ENCODE results near the gene NFATC2. TPM values are rescaled to one million over a fixed set of nuclear protein-coding genes. Genes with fewer than 3 reads are reported as not detected.
A peak's percentile ranks its signal among the peaks of the same experiment; 100 is the strongest.

Gene NFATC2
- polyA plus RNA-seq, 2 donors, result 0.75 to 0.90 TPM

DNA sequence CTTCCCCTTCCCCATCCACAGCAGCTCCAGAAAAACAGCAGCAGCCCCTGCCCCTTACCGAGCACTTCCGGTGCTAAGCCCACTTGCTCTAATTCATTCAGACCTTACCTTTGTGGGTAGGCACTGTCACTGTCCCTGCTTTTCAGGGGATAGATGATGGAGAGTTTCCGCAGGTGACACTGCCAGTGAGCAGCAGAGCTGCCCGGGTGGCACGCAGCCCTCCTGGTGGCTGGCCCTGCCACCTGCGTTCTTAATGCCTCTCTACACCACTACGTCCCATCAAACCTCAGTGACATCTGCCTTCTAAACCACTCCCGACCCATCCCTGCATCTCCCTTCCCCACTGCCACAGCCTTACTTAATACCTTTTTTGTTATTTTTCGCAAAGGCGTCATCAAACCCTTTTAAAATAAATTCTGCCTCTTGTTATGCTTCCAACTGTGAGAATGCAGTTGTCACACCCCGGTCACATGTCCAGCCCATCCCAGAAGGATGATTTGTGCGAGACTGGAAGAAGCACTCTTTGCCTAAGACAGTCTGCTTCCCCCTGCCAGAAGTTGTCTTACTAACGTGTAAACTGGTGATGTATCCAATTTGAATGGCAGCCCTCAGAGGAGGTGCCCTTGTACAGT, 89.7 kb downstream of the NFATC2 start:
- peaks cover 3 to 5% of the 10 kb centered on the region in 2 donors for H3K36me3 ChIP-seq (ENCODE audit: control insufficient read depth in 2 of 2, insufficient read depth in 2 of 2, low read length in 1 of 2)
- no peaks in the 10 kb centered on the region for H3K27me3 ChIP-seq (ENCODE audit: control insufficient read depth in 1 of 2, insufficient read depth in 2 of 2, low read length in 2 of 2)
- peaks cover 3 to 7% of the 10 kb centered on the region in 2 donors for H3K4me1 ChIP-seq (ENCODE audit: control insufficient read depth in 2 of 2, insufficient read depth in 2 of 2, low read length in 1 of 2)
- no peak overlapping the region for H3K4me3 ChIP-seq (ENCODE audit: low read depth in 1 of 2, low read length in 2 of 2)
- no peaks in the 10 kb centered on the region for H3K9me3 ChIP-seq (ENCODE audit: control insufficient read depth in 2 of 2, insufficient read depth in 1 of 2, low read depth in 1 of 2, low read length in 1 of 2)
- H3K27ac ChIP-seq (ENCODE audit: low read depth in 2 of 2, low read length in 1 of 2), result peak overlapping the region in 1 of 2 donors; percentile 9
- 90 to 93% methylated on average over 13 of the region's 13 CpGs for WGBS, 2 donors

DNA sequence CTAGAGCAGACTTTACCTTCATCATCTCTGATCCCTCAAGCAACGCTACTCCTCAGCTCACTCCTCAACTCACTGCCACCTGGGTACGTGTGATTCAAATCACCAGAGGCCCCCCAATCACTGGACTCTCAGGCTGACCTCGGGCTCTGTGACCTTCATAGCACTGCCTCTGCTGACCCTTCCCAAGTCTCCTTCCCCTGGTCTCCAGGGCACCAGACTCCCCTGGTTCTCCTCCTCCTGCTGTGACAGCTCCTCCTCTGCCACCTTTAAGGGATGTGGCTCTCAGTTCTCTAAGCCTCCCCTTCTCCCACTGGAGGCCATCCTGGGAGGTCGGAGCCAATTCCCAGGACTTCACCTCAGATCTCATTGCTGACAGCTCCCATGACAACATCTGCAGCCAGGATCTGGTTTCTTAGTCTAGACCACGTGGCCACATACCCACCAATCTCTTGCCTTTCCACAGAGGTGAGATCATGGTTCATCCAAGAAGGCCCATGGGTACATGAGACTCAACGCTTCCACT, 90.4 kb downstream of the NFATC2 start:
- no peak overlapping the region for H3K27ac ChIP-seq (ENCODE audit: low read depth in 2 of 2, low read length in 1 of 2)
- no peak overlapping the region for H3K4me3 ChIP-seq (ENCODE audit: low read depth in 1 of 2, low read length in 2 of 2)
- peaks cover 3 to 5% of the 10 kb centered on the region in 2 donors for H3K36me3 ChIP-seq (ENCODE audit: control insufficient read depth in 2 of 2, insufficient read depth in 2 of 2, low read length in 1 of 2)
- H3K27me3 ChIP-seq (ENCODE audit: control insufficient read depth in 1 of 2, insufficient read depth in 2 of 2, low read length in 2 of 2), result no peaks in the 10 kb centered on the region
- WGBS, 2 donors, result 95% methylated on average over 6 of the region's 6 CpGs
- peaks cover 2 to 5% of the 10 kb centered on the region in 2 donors for H3K4me1 ChIP-seq (ENCODE audit: control insufficient read depth in 2 of 2, insufficient read depth in 2 of 2, low read length in 1 of 2)
- H3K9me3 ChIP-seq (ENCODE audit: control insufficient read depth in 2 of 2, insufficient read depth in 1 of 2, low read depth in 1 of 2, low read length in 1 of 2), result no peaks in the 10 kb centered on the region

- WGBS, 2 donors, result 95% methylated on average over 12 of the region's 12 CpGs
- Histone ChIP-seq H3K4me3 (ENCODE audit: low read depth in 1 of 2, low read length in 2 of 2) (no peak overlapping the region), H3K36me3 (ENCODE audit: control insufficient read depth in 2 of 2, insufficient read depth in 2 of 2, low read length in 1 of 2) (peaks cover 3 to 5% of the 10 kb centered on the region in 2 donors)
These were observed 91.0 kb downstream of the NFATC2 start for GRCh38 chr20:51451484-51451883.

DNA sequence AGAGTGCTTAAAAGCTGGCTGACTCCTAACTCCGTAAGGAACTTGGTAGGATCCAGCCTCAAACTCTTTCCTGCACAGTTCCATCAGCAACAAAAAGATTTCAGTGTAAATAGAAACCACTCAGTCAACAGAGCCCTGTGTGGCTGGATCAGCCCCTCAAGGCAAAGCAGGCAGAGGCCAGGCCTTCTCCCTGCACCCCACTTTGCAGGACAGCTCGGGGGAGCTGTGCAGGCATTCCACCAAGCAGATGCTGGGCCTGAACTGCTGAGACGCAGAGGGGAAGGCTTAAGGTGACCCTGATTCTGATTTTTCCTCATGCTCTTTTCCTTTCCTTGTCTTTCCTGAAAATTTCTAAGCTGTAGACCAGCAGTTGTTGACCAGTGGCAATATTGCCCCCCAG, 91.5 kb downstream of the NFATC2 start:
- Histone ChIP-seq H3K4me1 (ENCODE audit: control insufficient read depth in 2 of 2, insufficient read depth in 2 of 2, low read length in 1 of 2) (no peaks in the 10 kb centered on the region), H3K9me3 (ENCODE audit: control insufficient read depth in 2 of 2, insufficient read depth in 1 of 2, low read depth in 1 of 2, low read length in 1 of 2) (no peaks in the 10 kb centered on the region), H3K27me3 (ENCODE audit: control insufficient read depth in 1 of 2, insufficient read depth in 2 of 2, low read length in 2 of 2) (no peaks in the 10 kb centered on the region), H3K27ac (ENCODE audit: low read depth in 2 of 2, low read length in 1 of 2) (no peak overlapping the region), H3K36me3 (ENCODE audit: control insufficient read depth in 2 of 2, insufficient read depth in 2 of 2, low read length in 1 of 2) (peaks cover 3 to 5% of the 10 kb centered on the region in 2 donors), H3K4me3 (ENCODE audit: low read depth in 1 of 2, low read length in 2 of 2) (no peak overlapping the region)
- 70 to 77% methylated on average over 3 of the region's 3 CpGs for WGBS, 2 donors

More at GRCh38 chr20:51451484-51451883, 91.0 kb downstream of the NFATC2 start:
- Histone ChIP-seq H3K27me3 (ENCODE audit: control insufficient read depth in 1 of 2, insufficient read depth in 2 of 2, low read length in 2 of 2) (no peaks in the 10 kb centered on the region), H3K9me3 (ENCODE audit: control insufficient read depth in 2 of 2, insufficient read depth in 1 of 2, low read depth in 1 of 2, low read length in 1 of 2) (no peaks in the 10 kb centered on the region), H3K27ac (ENCODE audit: low read depth in 2 of 2, low read length in 1 of 2) (no peak overlapping the region), H3K4me1 (ENCODE audit: control insufficient read depth in 2 of 2, insufficient read depth in 2 of 2, low read length in 1 of 2) (peaks cover 0 to 2% of the 10 kb centered on the region in 2 donors)

DNA sequence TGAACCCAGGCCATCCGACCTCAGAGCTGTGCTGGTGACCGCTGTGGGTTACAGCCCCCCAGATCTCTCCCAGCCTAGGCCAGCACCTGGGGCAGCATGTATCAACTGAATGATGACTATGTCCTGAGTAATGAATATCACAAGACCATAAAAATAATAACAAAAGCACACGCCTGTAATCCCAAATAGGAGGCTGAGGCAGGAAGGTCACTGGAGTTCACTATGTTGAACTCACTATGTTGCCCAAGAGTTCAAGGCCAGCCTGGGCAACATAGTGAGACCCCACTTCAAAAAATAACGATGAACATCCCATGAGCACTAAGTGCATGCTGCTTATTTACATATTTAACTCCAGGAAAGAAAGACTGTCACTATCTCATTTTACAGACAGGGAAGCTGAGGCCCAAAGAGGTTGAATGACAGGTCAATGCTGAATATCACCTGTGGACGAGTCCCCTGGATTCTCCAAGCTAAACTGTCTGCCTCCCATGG, 92.3 kb downstream of the NFATC2 start:
- Histone ChIP-seq H3K27ac (ENCODE audit: low read depth in 2 of 2, low read length in 1 of 2) (no peak overlapping the region), H3K27me3 (ENCODE audit: control insufficient read depth in 1 of 2, insufficient read depth in 2 of 2, low read length in 2 of 2) (no peaks in the 10 kb centered on the region), H3K4me3 (ENCODE audit: low read depth in 1 of 2, low read length in 2 of 2) (no peak overlapping the region), H3K9me3 (ENCODE audit: control insufficient read depth in 2 of 2, insufficient read depth in 1 of 2, low read depth in 1 of 2, low read length in 1 of 2) (no peaks in the 10 kb centered on the region), H3K36me3 (ENCODE audit: control insufficient read depth in 2 of 2, insufficient read depth in 2 of 2, low read length in 1 of 2) (peaks cover 3 to 5% of the 10 kb centered on the region in 2 donors), H3K4me1 (ENCODE audit: control insufficient read depth in 2 of 2, insufficient read depth in 2 of 2, low read length in 1 of 2) (no peaks in the 10 kb centered on the region)
- WGBS, 2 donors, result 75 to 79% methylated on average over 5 of the region's 5 CpGs

DNA sequence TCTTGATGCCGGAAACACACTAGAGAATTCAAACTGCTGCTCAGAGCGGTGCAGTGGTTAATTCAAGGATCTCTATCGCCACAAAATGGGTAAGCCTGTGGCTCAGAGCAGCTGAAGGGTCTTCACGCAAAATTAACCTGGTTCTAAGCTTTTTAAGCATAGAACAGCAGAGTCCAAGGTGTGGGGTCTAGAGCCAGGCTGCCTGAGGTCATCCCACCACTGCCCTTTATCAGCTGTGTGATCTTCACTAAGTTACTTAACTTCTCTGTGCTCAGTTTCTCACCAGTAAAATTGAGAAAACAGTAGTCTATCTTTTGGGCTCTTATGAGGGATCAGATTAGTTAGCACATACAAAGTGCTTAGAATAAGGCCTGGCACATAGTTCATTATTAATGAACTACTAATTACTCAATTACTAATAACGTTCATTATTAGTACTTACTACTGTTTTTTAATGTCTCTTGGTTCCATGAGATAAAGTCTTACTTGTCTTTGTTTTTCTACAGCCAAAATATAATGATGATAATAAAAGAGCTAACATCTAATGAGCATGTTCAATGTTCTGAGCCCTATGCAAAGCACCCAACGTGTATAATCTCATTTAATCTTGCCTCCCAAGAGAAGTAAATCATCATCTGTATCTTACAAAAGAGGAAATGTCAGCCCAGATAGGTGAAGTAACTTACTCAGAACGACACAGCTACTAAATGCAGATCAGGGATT, 92.9 kb downstream of the NFATC2 start:
- Histone ChIP-seq H3K36me3 (ENCODE audit: control insufficient read depth in 2 of 2, insufficient read depth in 2 of 2, low read length in 1 of 2) (peaks cover 3 to 5% of the 10 kb centered on the region in 2 donors), H3K27ac (ENCODE audit: low read depth in 2 of 2, low read length in 1 of 2) (no peak overlapping the region), H3K4me1 (ENCODE audit: control insufficient read depth in 2 of 2, insufficient read depth in 2 of 2, low read length in 1 of 2) (no peaks in the 10 kb centered on the region), H3K9me3 (ENCODE audit: control insufficient read depth in 2 of 2, insufficient read depth in 1 of 2, low read depth in 1 of 2, low read length in 1 of 2) (no peaks in the 10 kb centered on the region), H3K27me3 (ENCODE audit: control insufficient read depth in 1 of 2, insufficient read depth in 2 of 2, low read length in 2 of 2) (no peaks in the 10 kb centered on the region), H3K4me3 (ENCODE audit: low read depth in 1 of 2, low read length in 2 of 2) (no peak overlapping the region)
- WGBS, 2 donors, result 77 to 80% methylated on average over 7 of the region's 7 CpGs

DNA sequence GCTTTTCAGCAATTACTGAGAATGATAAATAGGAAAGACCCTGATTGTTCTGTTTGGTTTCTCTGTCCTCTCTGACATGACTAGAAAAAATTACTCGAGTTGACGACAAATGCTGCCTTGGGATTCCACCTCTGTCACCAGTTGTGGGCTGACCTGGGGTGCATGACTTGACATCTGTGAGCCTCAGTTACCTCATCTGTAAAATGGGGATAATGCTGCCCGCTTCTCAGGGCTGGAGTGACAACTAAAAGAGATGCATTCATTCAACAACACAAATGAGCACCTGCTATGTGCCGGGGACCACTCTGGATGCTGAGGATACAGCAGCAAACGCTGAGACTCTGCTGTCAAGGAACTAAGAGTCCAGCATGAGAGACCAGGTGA, 94.8 kb downstream of the NFATC2 start:
- H3K9me3 ChIP-seq (ENCODE audit: control insufficient read depth in 2 of 2, insufficient read depth in 1 of 2, low read depth in 1 of 2, low read length in 1 of 2), result no peaks in the 10 kb centered on the region
- no peak overlapping the region for H3K4me3 ChIP-seq (ENCODE audit: low read depth in 1 of 2, low read length in 2 of 2)
- 57 to 75% methylated on average over 5 of the region's 5 CpGs for WGBS, 2 donors
- H3K36me3 ChIP-seq (ENCODE audit: control insufficient read depth in 2 of 2, insufficient read depth in 2 of 2, low read length in 1 of 2), result peaks cover 3 to 5% of the 10 kb centered on the region in 2 donors
- H3K27me3 ChIP-seq (ENCODE audit: control insufficient read depth in 1 of 2, insufficient read depth in 2 of 2, low read length in 2 of 2), result no peaks in the 10 kb centered on the region
- H3K4me1 ChIP-seq (ENCODE audit: control insufficient read depth in 2 of 2, insufficient read depth in 2 of 2, low read length in 1 of 2), result no peaks in the 10 kb centered on the region
- H3K27ac ChIP-seq (ENCODE audit: low read depth in 2 of 2, low read length in 1 of 2), result peak overlapping the region in 1 of 2 donors; percentile 1

DNA sequence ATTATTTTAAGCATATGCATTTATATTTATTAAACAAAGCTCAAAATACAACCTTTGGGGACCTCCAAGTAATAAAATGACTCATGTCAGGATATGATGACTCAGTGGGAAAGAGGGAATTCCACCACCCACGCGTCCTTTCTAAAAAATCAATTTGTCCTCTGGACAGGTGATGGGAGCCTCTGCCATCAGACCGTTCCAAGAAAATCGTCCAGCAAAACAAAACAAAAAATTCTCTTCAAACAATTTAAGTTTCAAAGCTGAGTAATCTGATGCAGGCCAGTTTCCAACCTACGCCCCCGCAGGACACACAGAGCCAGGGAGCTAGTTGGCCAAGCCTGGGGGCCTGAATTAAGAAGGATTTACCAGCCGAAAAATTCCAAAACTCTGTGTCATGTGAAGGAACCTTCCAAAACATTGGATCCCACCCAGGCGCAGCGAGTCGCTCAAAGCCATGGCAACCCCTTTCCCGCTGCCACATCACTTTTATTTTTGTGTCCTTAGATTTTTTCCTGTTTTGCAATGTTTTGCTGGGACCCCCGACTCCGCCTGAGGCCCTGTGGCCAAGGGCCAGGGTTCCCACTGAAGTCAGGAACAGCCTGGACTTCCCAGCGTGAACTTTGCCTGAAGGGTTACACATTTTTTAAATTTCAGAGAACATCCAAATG, 95.3 kb downstream of the NFATC2 start:
- WGBS, 2 donors, result 17 to 36% methylated on average over 14 of the region's 14 CpGs
- Histone ChIP-seq H3K4me1 (ENCODE audit: control insufficient read depth in 2 of 2, insufficient read depth in 2 of 2, low read length in 1 of 2) (no peaks in the 10 kb centered on the region), H3K9me3 (ENCODE audit: control insufficient read depth in 2 of 2, insufficient read depth in 1 of 2, low read depth in 1 of 2, low read length in 1 of 2) (no peaks in the 10 kb centered on the region), H3K27ac (ENCODE audit: low read depth in 2 of 2, low read length in 1 of 2) (peak overlapping the region in 1 of 2 donors; percentile 54), H3K4me3 (ENCODE audit: low read depth in 1 of 2, low read length in 2 of 2) (no peak overlapping the region), H3K27me3 (ENCODE audit: control insufficient read depth in 1 of 2, insufficient read depth in 2 of 2, low read length in 2 of 2) (no peaks in the 10 kb centered on the region), H3K36me3 (ENCODE audit: control insufficient read depth in 2 of 2, insufficient read depth in 2 of 2, low read length in 1 of 2) (no peaks in the 10 kb centered on the region)

DNA sequence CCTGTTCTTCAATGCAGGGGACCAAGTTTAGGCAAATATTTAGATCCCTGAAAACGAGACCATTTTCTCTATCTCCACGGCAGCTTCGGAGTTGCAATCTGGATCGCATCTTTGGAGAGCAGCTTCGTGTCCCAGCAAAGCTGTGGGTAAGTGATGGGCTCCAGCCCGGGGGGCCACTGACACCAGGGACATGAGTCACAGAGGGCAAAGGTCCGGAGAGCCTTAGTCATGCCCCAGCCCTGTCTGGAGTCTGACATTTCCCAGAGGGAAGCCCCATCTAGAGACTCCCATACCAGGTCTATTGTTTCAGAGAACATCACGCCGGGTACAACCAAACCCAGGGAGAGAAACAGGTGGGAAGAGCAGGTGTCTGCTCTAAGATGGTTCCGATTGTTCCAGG, 95.9 kb downstream of the NFATC2 start:
- 28 to 38% methylated on average over 10 of the region's 10 CpGs for WGBS, 2 donors

More for the DNA sequence above, 95.9 kb downstream of the NFATC2 start:
- Histone ChIP-seq H3K36me3 (ENCODE audit: control insufficient read depth in 2 of 2, insufficient read depth in 2 of 2, low read length in 1 of 2) (no peaks in the 10 kb centered on the region), H3K9me3 (ENCODE audit: control insufficient read depth in 2 of 2, insufficient read depth in 1 of 2, low read depth in 1 of 2, low read length in 1 of 2) (no peaks in the 10 kb centered on the region), H3K4me3 (ENCODE audit: low read depth in 1 of 2, low read length in 2 of 2) (no peak overlapping the region), H3K4me1 (ENCODE audit: control insufficient read depth in 2 of 2, insufficient read depth in 2 of 2, low read length in 1 of 2) (no peaks in the 10 kb centered on the region), H3K27ac (ENCODE audit: low read depth in 2 of 2, low read length in 1 of 2) (peak overlapping the region in 1 of 2 donors; percentile 33), H3K27me3 (ENCODE audit: control insufficient read depth in 1 of 2, insufficient read depth in 2 of 2, low read length in 2 of 2) (no peaks in the 10 kb centered on the region)
